ENCODE measurements around the gene FXYD2. TPM values are rescaled to one million over a fixed set of nuclear protein-coding genes. Genes with fewer than 3 reads are reported as not detected.

Gene FXYD2
- total RNA-seq, 1 experiment from 2014 or later = 9.0 TPM

DNA sequence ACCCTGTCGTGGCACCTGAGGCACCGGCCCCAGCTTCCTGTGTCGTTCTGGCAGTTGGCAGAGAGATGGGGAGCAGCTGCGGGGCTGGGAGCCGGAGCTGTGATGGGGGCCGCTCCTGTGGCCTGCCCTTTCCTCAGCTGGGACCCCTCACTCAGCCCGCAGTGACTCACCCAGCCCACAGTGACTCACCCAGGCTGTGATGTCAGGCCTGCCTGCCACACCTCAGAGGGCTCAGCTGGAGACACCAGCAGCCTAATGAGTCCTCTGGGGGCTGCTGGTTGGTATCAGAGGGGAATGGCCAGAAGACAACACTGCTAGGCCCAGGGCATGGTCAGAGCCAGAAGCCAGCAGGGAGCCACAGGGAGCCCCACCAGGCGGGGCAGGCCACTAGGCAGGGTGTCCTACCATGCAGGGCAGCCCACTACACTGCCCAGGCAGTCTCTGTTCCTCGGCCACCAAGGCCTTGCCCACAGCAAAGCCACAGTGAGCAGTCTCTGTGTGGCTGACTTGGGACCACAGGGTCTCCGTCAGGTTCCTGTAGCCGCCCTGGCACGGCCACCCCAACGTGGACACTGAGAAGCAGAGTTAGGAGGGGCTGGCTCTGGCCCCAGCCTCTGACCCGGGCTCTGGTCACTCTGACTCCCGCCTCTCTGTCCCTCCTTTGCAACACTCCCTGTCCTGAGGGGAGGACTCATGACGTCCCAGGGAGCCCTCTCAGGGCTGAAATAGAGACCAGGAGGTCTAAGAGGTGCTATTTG is 4.2 kb upstream of the FXYD2 start:
- Mint-ChIP-seq H3K4me3 (ENCODE audit: low read depth, unreplicated experiment) (peak overlapping the region; percentile 30), H3K4me1 (ENCODE audit: low read depth, unreplicated experiment) (peaks cover 61% of the 10 kb centered on the region), H3K36me3 (ENCODE audit: insufficient read depth, unreplicated experiment) (peaks cover 21% of the 10 kb centered on the region), H3K27ac (ENCODE audit: unreplicated experiment) (peak overlapping the region; percentile 47), H3K9me3 (ENCODE audit: low read depth, unreplicated experiment) (no peaks in the 10 kb centered on the region), H3K27me3 (ENCODE audit: unreplicated experiment) (no peaks in the 10 kb centered on the region)
- CTCF ChIA-PET = interaction anchor here (0.7 to 1.3 kb wide), 3 partner anchors 14 to 118 kb away, joined by 3 to 4 read pairs (median 4); no protein-coding TSS in a partner anchor
- no TSS peak for BruUV-seq (replicated peaks)
- intact Hi-C loops (cut with micrococcal nuclease; ENCODE audit: unreplicated experiment) = no loop called here
- TF ChIP-seq, protein P1, sequence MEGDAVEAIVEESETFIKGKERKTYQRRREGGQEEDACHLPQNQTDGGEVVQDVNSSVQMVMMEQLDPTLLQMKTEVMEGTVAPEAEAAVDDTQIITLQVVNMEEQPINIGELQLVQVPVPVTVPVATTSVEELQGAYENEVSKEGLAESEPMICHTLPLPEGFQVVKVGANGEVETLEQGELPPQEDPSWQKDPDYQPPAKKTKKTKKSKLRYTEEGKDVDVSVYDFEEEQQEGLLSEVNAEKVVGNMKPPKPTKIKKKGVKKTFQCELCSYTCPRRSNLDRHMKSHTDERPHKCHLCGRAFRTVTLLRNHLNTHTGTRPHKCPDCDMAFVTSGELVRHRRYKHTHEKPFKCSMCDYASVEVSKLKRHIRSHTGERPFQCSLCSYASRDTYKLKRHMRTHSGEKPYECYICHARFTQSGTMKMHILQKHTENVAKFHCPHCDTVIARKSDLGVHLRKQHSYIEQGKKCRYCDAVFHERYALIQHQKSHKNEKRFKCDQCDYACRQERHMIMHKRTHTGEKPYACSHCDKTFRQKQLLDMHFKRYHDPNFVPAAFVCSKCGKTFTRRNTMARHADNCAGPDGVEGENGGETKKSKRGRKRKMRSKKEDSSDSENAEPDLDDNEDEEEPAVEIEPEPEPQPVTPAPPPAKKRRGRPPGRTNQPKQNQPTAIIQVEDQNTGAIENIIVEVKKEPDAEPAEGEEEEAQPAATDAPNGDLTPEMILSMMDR (IDR thresholded peaks at IDR 0.05; ENCODE audit: unreplicated experiment) = no peak
- peak; percentile 71 for DNase-seq

DNA sequence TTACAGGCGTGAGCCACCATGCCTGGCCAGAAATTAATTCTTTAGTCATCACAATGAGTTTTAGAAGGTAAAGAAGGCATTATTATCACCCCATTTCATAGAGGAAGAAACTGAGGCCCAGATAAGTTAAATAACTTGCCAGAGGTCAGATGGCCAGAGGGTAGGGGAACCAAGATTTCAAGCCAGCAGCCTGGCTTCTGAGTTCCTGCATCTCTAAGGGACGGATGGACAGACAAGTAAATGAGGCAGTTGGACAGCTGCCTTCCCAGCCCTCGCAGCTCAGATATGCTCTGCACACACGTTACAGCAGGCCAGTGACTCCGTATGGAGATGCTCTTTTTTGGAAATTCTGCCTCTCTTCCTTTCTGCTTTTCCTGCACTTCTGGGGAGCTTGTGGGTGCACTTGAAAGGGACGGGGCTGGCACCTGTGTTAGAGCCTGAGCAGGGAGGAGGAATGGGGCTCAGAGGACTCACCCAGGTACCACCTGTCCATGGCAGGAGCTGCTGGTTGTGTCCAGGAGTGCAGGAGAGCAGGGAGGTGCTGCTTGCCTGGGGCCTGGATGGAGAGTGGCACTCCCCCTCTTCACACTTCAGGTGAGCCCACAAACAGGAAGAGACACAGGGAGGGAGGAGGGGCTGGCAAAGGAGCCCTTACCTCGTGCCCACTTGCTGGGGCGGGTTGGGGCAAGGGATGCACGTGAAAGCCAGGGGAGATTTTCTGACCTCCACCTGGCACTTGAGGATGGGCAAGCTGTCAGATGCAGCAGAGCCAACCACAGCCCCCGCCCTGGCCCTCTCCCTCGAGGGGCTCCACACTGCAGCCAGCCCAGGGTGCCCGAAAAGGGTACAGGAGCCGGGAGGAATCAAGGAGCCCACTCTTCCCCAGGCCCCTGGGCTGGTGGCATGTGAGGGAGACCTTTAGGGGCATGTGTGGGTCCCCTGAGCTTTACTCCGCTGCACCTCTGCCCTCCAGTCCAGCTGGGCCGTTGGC is 3.3 kb upstream of the FXYD2 start:
- intact Hi-C loops (cut with micrococcal nuclease; ENCODE audit: unreplicated experiment) = no loop called here
- Mint-ChIP-seq H3K36me3 (ENCODE audit: insufficient read depth, unreplicated experiment) (peaks cover 14% of the 10 kb centered on the region), H3K27ac (ENCODE audit: unreplicated experiment) (peak overlapping the region; percentile 47), H3K9me3 (ENCODE audit: low read depth, unreplicated experiment) (no peaks in the 10 kb centered on the region), H3K27me3 (ENCODE audit: unreplicated experiment) (no peaks in the 10 kb centered on the region), H3K4me1 (ENCODE audit: low read depth, unreplicated experiment) (peaks cover 54% of the 10 kb centered on the region), H3K4me3 (ENCODE audit: low read depth, unreplicated experiment) (no peak overlapping the region)
- CTCF ChIA-PET = interaction anchor here (0.7 to 1.9 kb wide), 7 partner anchors 11 to 402 kb away, joined by 3 to 10 read pairs (median 4); no protein-coding TSS in a partner anchor
- TF ChIP-seq, protein P1 (IDR thresholded peaks at IDR 0.05; ENCODE audit: unreplicated experiment) = no peak
- no peak for DNase-seq
- TSS peak; percentile 74 for BruUV-seq (replicated peaks)

DNA sequence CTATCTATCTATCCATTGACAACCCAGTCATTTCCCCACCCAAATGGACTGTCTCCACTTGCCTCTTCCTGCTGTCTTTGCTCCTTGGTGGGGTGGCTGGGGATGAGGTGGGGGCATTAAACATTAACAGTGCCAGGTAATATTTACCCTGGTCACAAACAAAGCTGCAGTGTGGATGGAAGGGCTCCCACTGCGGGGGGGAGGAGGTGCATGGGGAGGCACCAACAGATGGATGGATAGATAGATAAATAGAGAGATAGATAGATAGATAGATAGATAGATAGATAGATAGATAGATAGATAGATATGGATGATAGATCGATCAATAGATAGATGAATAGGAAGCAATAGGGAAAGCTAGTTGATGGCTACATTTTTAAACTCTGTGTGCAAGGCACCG is 2.3 kb upstream of the FXYD2 start:
- no TSS peak for BruUV-seq (replicated peaks)
- intact Hi-C loops (cut with micrococcal nuclease; ENCODE audit: unreplicated experiment) = no loop called here
- peaks cover 14% of the 10 kb centered on the region for H3K36me3 Mint-ChIP-seq (ENCODE audit: insufficient read depth, unreplicated experiment)
- H3K4me1 Mint-ChIP-seq (ENCODE audit: low read depth, unreplicated experiment) = peaks cover 52% of the 10 kb centered on the region
- H3K27me3 Mint-ChIP-seq (ENCODE audit: unreplicated experiment) = no peaks in the 10 kb centered on the region
- H3K9me3 Mint-ChIP-seq (ENCODE audit: low read depth, unreplicated experiment) = no peaks in the 10 kb centered on the region
- no peak for DNase-seq
- TF ChIP-seq, protein P1 (IDR thresholded peaks at IDR 0.05; ENCODE audit: unreplicated experiment) = no peak
- CTCF ChIA-PET = interaction anchor here (0.5 to 1.9 kb wide), 7 partner anchors 10 to 558 kb away, joined by 3 to 10 read pairs (median 4); no protein-coding TSS in a partner anchor
- H3K4me3 Mint-ChIP-seq (ENCODE audit: low read depth, unreplicated experiment) = peak overlapping the region; percentile 13
- H3K27ac Mint-ChIP-seq (ENCODE audit: unreplicated experiment) = no peak overlapping the region

DNA sequence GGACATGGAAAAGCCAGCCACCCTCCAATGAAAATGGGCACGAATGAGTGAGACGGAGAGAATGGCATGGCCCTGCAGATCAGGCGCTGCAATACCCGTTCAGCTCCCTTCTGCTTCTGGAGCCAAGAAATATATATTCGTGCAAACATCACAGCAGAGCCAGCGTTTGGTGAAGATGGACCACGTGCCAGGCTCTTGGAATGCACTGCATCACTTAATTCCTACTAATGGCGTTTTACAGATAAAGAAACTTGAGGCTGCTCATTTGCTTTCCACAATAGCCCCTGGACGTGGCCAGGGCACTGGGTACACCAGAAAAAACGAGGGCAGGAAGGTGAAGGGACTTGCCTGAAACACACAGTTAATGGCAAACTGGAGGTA is 1.6 kb upstream of the FXYD2 start:
- peaks cover 55% of the 10 kb centered on the region for H3K4me1 Mint-ChIP-seq (ENCODE audit: low read depth, unreplicated experiment)
- no peak overlapping the region for H3K4me3 Mint-ChIP-seq (ENCODE audit: low read depth, unreplicated experiment)
- no TSS peak for BruUV-seq (replicated peaks)
- H3K27me3 Mint-ChIP-seq (ENCODE audit: unreplicated experiment) = no peaks in the 10 kb centered on the region
- intact Hi-C loops (cut with micrococcal nuclease; ENCODE audit: unreplicated experiment) = no loop called here
- no peaks in the 10 kb centered on the region for H3K9me3 Mint-ChIP-seq (ENCODE audit: low read depth, unreplicated experiment)
- no peak overlapping the region for H3K27ac Mint-ChIP-seq (ENCODE audit: unreplicated experiment)
- peaks cover 14% of the 10 kb centered on the region for H3K36me3 Mint-ChIP-seq (ENCODE audit: insufficient read depth, unreplicated experiment)
- CTCF ChIA-PET = interaction anchor here (1.9 kb wide), 1 partner anchor 9 kb away, joined by 10 read pairs; no protein-coding TSS in a partner anchor
- TF ChIP-seq, protein P1 (IDR thresholded peaks at IDR 0.05; ENCODE audit: unreplicated experiment) = no peak
- no peak for DNase-seq

All from Calu3 (cell line).